ENCODE data around the gene CCNI. TPM values are rescaled to one million over a fixed set of nuclear protein-coding genes. Genes with fewer than 3 reads are reported as not detected.
A peak's percentile ranks its signal among the peaks of the same experiment; 100 is the strongest.

Gene CCNI
- total and polyA plus RNA-seq, 3 donors from 2014 or later, result 259 to 288 (median 261) TPM

DNA sequence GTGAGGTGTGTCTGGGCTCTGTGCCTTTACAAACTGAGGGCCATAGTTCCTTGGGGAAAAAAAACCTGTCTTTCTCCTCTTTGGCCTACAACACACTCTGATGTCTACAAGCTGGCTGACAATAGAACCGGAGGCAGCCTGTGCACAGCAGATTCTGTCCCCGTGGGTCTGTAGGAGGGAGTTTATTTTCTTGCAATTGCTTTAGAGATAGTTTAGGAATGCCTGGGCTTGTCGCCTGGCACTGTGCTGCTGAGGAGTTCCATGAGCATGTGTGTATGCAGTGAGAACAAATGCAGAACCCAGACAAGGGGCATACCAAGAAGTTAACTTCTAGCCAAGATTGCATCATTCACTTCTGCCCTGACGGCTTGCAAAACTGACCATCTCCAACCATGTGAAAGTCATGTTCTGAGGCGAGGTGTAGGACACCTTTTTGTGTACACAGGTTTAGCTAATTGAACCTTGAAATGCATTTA is 54.1 kb downstream of the CCNI start:
- Histone ChIP-seq H3K36me3 (ENCODE audit: low read depth, missing control alignments) (no peaks in the 10 kb centered on the region), H3K4me3 (no peak overlapping the region), H3K27me3 (no peaks in the 10 kb centered on the region), H3K9me3 (no peaks in the 10 kb centered on the region), H3K4me1 (peaks cover 6% of the 10 kb centered on the region), H3K27ac (peak overlapping the region in 1 of 2 donors; percentile 46)
- peak; percentile 63 for DNase-seq
- TF ChIP-seq, protein P1, sequence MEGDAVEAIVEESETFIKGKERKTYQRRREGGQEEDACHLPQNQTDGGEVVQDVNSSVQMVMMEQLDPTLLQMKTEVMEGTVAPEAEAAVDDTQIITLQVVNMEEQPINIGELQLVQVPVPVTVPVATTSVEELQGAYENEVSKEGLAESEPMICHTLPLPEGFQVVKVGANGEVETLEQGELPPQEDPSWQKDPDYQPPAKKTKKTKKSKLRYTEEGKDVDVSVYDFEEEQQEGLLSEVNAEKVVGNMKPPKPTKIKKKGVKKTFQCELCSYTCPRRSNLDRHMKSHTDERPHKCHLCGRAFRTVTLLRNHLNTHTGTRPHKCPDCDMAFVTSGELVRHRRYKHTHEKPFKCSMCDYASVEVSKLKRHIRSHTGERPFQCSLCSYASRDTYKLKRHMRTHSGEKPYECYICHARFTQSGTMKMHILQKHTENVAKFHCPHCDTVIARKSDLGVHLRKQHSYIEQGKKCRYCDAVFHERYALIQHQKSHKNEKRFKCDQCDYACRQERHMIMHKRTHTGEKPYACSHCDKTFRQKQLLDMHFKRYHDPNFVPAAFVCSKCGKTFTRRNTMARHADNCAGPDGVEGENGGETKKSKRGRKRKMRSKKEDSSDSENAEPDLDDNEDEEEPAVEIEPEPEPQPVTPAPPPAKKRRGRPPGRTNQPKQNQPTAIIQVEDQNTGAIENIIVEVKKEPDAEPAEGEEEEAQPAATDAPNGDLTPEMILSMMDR (IDR thresholded peaks at IDR 0.05), result no peak
- TF ChIP-seq POLR2A (IDR thresholded peaks at IDR 0.05), result no peak
- intact Hi-C loops (cut with DNase I; ENCODE audit: low total_unique reads), result no loop called here
- WGBS, 2 donors, result 43 to 51% methylated on average over 5 of the region's 5 CpGs

DNA sequence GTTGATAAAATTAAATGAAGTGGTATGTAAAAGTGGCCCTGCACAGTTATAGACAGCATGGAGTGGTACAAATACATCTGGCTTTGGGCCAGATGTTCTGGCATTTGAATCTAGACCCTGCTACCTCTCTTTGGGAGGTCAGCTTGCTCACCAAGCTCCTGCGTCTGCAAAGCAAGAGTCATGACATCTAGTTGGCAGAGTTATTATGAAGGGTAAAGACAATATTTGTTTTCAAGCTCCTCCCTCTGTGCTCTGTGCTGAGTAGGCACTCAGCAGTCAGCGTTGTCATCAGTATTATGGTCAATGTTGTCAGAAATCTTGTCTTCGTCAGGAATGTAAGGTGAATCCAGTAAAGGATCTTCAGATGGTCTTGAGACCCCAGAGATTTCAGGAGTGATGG is 55.8 kb downstream of the CCNI start:
- no peaks in the 10 kb centered on the region for H3K9me3 ChIP-seq
- intact Hi-C loops (cut with DNase I; ENCODE audit: low total_unique reads), result no loop called here
- H3K4me3 ChIP-seq, result no peak overlapping the region
- DNase-seq, result no peak
- H3K36me3 ChIP-seq (ENCODE audit: low read depth, missing control alignments), result no peaks in the 10 kb centered on the region
- peaks cover 6% of the 10 kb centered on the region for H3K4me1 ChIP-seq
- no peaks in the 10 kb centered on the region for H3K27me3 ChIP-seq
- 83 to 90% methylated on average over 3 of the region's 3 CpGs for WGBS, 2 donors
- no peak for TF ChIP-seq POLR2A (IDR thresholded peaks at IDR 0.05)
- TF ChIP-seq, protein P1 (IDR thresholded peaks at IDR 0.05), result no peak
- H3K27ac ChIP-seq, result no peak overlapping the region

DNA sequence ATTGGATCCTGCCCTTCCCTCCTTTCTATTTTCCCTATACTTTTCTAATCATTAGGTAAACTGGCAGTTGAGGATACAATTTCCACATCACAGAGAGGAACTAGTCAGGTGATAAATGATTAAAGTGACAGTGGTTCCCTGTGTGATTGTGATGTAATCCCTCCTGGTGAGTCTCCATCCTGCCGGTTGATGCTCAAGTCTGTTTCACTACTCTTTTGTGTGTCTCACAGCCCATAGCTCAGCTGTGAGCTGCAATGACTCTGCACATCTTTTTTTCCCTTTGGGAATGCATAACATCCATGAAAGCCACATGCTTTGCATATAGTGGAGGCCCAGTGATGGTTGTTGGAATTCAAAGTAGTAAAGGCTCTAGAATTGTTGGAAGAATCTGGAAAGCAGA is 60.4 kb downstream of the CCNI start:
- TF ChIP-seq, protein P1 (IDR thresholded peaks at IDR 0.05), result no peak
- Histone ChIP-seq H3K9me3 (no peaks in the 10 kb centered on the region), H3K27ac (no peak overlapping the region), H3K4me3 (no peak overlapping the region), H3K4me1 (peaks cover 9% of the 10 kb centered on the region), H3K36me3 (ENCODE audit: low read depth, missing control alignments) (no peaks in the 10 kb centered on the region), H3K27me3 (no peaks in the 10 kb centered on the region)
- no peak for DNase-seq
- intact Hi-C loops (cut with DNase I; ENCODE audit: low total_unique reads), result no loop called here
- WGBS, 2 donors, result 59% methylated on average over 1 of the region's 1 CpG

DNA sequence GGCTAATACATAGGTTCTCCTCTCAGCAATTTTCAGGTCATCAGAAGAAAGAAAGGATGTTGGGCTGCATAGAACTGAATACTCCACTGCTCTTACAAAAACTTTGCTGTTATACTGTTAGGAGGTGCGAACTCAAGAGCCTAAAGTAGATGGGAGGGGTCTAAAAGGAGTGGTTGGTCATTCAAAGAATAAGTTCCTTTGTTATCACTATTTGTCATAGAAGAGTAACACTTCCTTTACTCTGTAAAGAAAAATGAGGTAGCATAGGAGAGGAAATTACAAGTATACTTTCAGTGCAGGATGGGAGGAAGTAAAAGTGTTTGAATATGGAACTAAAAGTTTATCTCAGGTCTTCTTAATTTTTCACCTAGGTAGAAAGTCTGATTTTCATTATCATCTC is 61.5 kb downstream of the CCNI start:
- Histone ChIP-seq H3K27me3 (no peaks in the 10 kb centered on the region), H3K27ac (no peak overlapping the region), H3K9me3 (no peaks in the 10 kb centered on the region), H3K36me3 (ENCODE audit: low read depth, missing control alignments) (no peaks in the 10 kb centered on the region), H3K4me1 (peaks cover 9% of the 10 kb centered on the region), H3K4me3 (no peak overlapping the region)
- 79 to 98% methylated on average over 1 of the region's 1 CpG for WGBS, 2 donors
- TF ChIP-seq POLR2A (IDR thresholded peaks at IDR 0.05), result no peak
- TF ChIP-seq, protein P1 (IDR thresholded peaks at IDR 0.05), result no peak
- no peak for DNase-seq
- intact Hi-C loops (cut with DNase I; ENCODE audit: low total_unique reads), result no loop called here

DNA sequence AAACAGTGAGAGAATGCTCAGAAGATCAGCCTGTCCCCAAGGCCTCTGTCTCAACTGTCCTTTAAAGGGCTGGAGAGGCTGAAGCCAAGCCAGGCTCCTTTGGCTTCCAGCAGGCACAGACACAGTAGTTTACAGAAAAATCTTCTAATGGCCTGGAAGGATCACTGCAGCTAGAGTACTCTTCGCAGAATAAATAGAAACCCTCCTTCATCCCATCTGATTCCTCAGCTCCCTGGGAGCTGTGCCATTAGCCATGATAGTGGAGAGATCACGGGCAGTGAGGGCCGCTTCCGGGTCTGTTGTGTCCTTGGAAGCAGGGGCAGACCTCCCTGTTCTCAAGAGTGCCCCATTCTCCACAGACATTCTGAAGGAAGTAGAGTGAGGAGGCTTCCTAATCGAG is 63.1 kb downstream of the CCNI start:
- Histone ChIP-seq H3K27me3 (no peaks in the 10 kb centered on the region), H3K9me3 (no peaks in the 10 kb centered on the region), H3K4me1 (peaks cover 9% of the 10 kb centered on the region), H3K27ac (peak overlapping the region in 1 of 2 donors; percentile 21), H3K4me3 (no peak overlapping the region), H3K36me3 (ENCODE audit: low read depth, missing control alignments) (no peaks in the 10 kb centered on the region)
- intact Hi-C loops (cut with DNase I; ENCODE audit: low total_unique reads), result no loop called here
- TF ChIP-seq, protein P1 (IDR thresholded peaks at IDR 0.05), result peak in 1 of 3 experiments; percentile 4
- TF ChIP-seq POLR2A (IDR thresholded peaks at IDR 0.05), result no peak
- WGBS, 2 donors, result 36 to 74% methylated on average over 5 of the region's 5 CpGs
- DNase-seq, result peak; percentile 61

All from testis (tissue), 3 donors.